Measurements from ENCODE around the gene PFKL. TPM values are rescaled to one million over a fixed set of nuclear protein-coding genes. Genes with fewer than 3 reads are reported as not detected.
"Not testable (repeated sequence)": the region's sequence is repeated elsewhere in the genome, so short reads cannot be mapped to it uniquely, and the experiment has no call there.

Gene PFKL
- total RNA-seq, 2 donors from 2014 or later = 104 to 109 TPM

GRCh38 chr21:44334329-44335030 lies 34.6 kb downstream of the PFKL start:
- H3K27me3 Mint-ChIP-seq (ENCODE audit: low read depth) = no peaks in the 10 kb centered on the region
- no peaks in the 10 kb centered on the region for H3K9me3 Mint-ChIP-seq
- peaks cover 15% of the 10 kb centered on the region for H3K4me1 Mint-ChIP-seq (ENCODE audit: low read depth)
- no peaks in the 10 kb centered on the region for H3K36me3 Mint-ChIP-seq (ENCODE audit: insufficient read depth in 2 of 2)
- H3K27ac Mint-ChIP-seq = no peak overlapping the region
- DNase-seq (no peak), ATAC-seq (replicated peaks in 1 of 2) (no peak)
- H3K4me3 Mint-ChIP-seq = no peak overlapping the region

GRCh38 chr21:44335266-44336059 lies 35.6 kb downstream of the PFKL start:
- Mint-ChIP-seq H3K36me3 (ENCODE audit: insufficient read depth in 2 of 2) (no peaks in the 10 kb centered on the region), H3K27me3 (ENCODE audit: low read depth) (no peaks in the 10 kb centered on the region), H3K4me1 (ENCODE audit: low read depth) (peaks cover 24% of the 10 kb centered on the region), H3K27ac (no peak overlapping the region), H3K9me3 (no peaks in the 10 kb centered on the region), H3K4me3 (no peak overlapping the region)
- DNase-seq (no peak), ATAC-seq (replicated peaks in 1 of 2) (no peak)

GRCh38 chr21:44337449-44337848 lies 37.6 kb downstream of the PFKL start:
- Mint-ChIP-seq H3K36me3 (ENCODE audit: insufficient read depth in 2 of 2) (no peaks in the 10 kb centered on the region), H3K27me3 (ENCODE audit: low read depth) (no peaks in the 10 kb centered on the region), H3K4me1 (ENCODE audit: low read depth) (peaks cover 30% of the 10 kb centered on the region), H3K9me3 (no peaks in the 10 kb centered on the region), H3K4me3 (peak overlapping the region in 1 of 2 donors; percentile 66), H3K27ac (peak overlapping the region; percentile 81)
- no peak for DNase-seq
- no peak for ATAC-seq (replicated peaks in 1 of 2)

GRCh38 chr21:44337941-44338895 lies 38.4 kb downstream of the PFKL start:
- ATAC-seq (replicated peaks in 1 of 2) = peak; percentile 6 to 24
- Mint-ChIP-seq H3K27me3 (ENCODE audit: low read depth) (no peaks in the 10 kb centered on the region), H3K36me3 (ENCODE audit: insufficient read depth in 2 of 2) (no peaks in the 10 kb centered on the region), H3K4me3 (peak overlapping the region; percentile 50 to 66), H3K27ac (peak overlapping the region; percentile 81), H3K9me3 (no peaks in the 10 kb centered on the region), H3K4me1 (ENCODE audit: low read depth) (peaks cover 30% of the 10 kb centered on the region)
- DNase-seq = peak in 1 of 2 donors; percentile 31

- ATAC-seq (replicated peaks in 1 of 2) = peak; percentile 93
- Mint-ChIP-seq H3K4me3 (peak within 1 kb of the TSS; percentile 96 to 97), H3K27ac (peak within 1 kb of the TSS; percentile 91), H3K9me3 (no peaks in the 10 kb centered on the region), H3K27me3 (ENCODE audit: low read depth) (no peaks in the 10 kb centered on the region), H3K4me1 (ENCODE audit: low read depth) (peaks cover 30% of the 10 kb centered on the region), H3K36me3 (ENCODE audit: insufficient read depth in 2 of 2) (no peaks in the 10 kb centered on the region)
- DNase-seq = peak; percentile 96 to 97
These were observed 39.4 kb downstream of the PFKL start, which contains the start of gene CFAP410 for GRCh38 chr21:44338971-44339910. Gene CFAP410, minus strand, starts transcription at chr21:44339390. Its CDS starts 196 bp downstream, at chr21:44339194.

- not testable (repeated sequence) for ATAC-seq (replicated peaks in 1 of 2); H3K9me3 Mint-ChIP-seq; H3K36me3 Mint-ChIP-seq (ENCODE audit: insufficient read depth in 2 of 2); H3K4me3 Mint-ChIP-seq; DNase-seq; H3K27me3 Mint-ChIP-seq (ENCODE audit: low read depth)
- Mint-ChIP-seq H3K4me1 (ENCODE audit: low read depth) (peaks cover 30% of the 10 kb centered on the region), H3K27ac (peak overlapping the region; percentile 31)
These were observed 42.0 kb downstream of the PFKL start for GRCh38 chr21:44341726-44342458.

- not testable (repeated sequence) for DNase-seq; H3K27me3 Mint-ChIP-seq (ENCODE audit: low read depth); ATAC-seq (replicated peaks in 1 of 2); H3K36me3 Mint-ChIP-seq (ENCODE audit: insufficient read depth in 2 of 2); H3K9me3 Mint-ChIP-seq; H3K4me3 Mint-ChIP-seq; H3K27ac Mint-ChIP-seq
- peaks cover 23% of the 10 kb centered on the region for H3K4me1 Mint-ChIP-seq (ENCODE audit: low read depth)
These were observed 43.1 kb downstream of the PFKL start for GRCh38 chr21:44342981-44343380.

- DNase-seq = no peak
- Mint-ChIP-seq H3K36me3 (ENCODE audit: insufficient read depth in 2 of 2) (no peaks in the 10 kb centered on the region), H3K4me1 (ENCODE audit: low read depth) (peaks cover 14% of the 10 kb centered on the region), H3K27me3 (ENCODE audit: low read depth) (no peaks in the 10 kb centered on the region), H3K4me3 (no peak overlapping the region), H3K9me3 (no peaks in the 10 kb centered on the region), H3K27ac (no peak overlapping the region)
- ATAC-seq (replicated peaks in 1 of 2) = no peak
These were observed 44.8 kb downstream of the PFKL start for GRCh38 chr21:44344541-44345183.

GRCh38 chr21:44345495-44345894 lies 45.6 kb downstream of the PFKL start:
- H3K27me3 Mint-ChIP-seq (ENCODE audit: low read depth) = no peaks in the 10 kb centered on the region
- H3K36me3 Mint-ChIP-seq (ENCODE audit: insufficient read depth in 2 of 2) = no peaks in the 10 kb centered on the region
- H3K4me3 Mint-ChIP-seq = no peak overlapping the region
- H3K4me1 Mint-ChIP-seq (ENCODE audit: low read depth) = peaks cover 6% of the 10 kb centered on the region
- DNase-seq = no peak
- H3K27ac Mint-ChIP-seq = no peak overlapping the region
- ATAC-seq (replicated peaks in 1 of 2) = no peak
- H3K9me3 Mint-ChIP-seq = no peaks in the 10 kb centered on the region

- H3K36me3 Mint-ChIP-seq (ENCODE audit: insufficient read depth in 2 of 2) = no peaks in the 10 kb centered on the region
- ATAC-seq (replicated peaks in 1 of 2) = no peak
- DNase-seq = no peak
- no peak overlapping the region for H3K4me3 Mint-ChIP-seq
- peaks cover 11% of the 10 kb centered on the region for H3K4me1 Mint-ChIP-seq (ENCODE audit: low read depth)
- H3K9me3 Mint-ChIP-seq = no peaks in the 10 kb centered on the region
- no peak overlapping the region for H3K27ac Mint-ChIP-seq
- peaks cover 12% of the 10 kb centered on the region for H3K27me3 Mint-ChIP-seq (ENCODE audit: low read depth)
These were observed 48.1 kb downstream of the PFKL start for GRCh38 chr21:44347911-44348451.

GRCh38 chr21:44348861-44349260 lies 49.0 kb downstream of the PFKL start:
- no peak overlapping the region for H3K27ac Mint-ChIP-seq
- peak overlapping the region in 1 of 2 donors; percentile 6 for H3K4me3 Mint-ChIP-seq
- ATAC-seq (replicated peaks in 1 of 2) (no peak), DNase-seq (no peak)
- peaks cover 12% of the 10 kb centered on the region for H3K27me3 Mint-ChIP-seq (ENCODE audit: low read depth)
- no peaks in the 10 kb centered on the region for H3K9me3 Mint-ChIP-seq
- H3K4me1 Mint-ChIP-seq (ENCODE audit: low read depth) = peaks cover 20% of the 10 kb centered on the region
- H3K36me3 Mint-ChIP-seq (ENCODE audit: insufficient read depth in 2 of 2) = no peaks in the 10 kb centered on the region

Data from activated T-cell treated with anti-CD3 and anti-CD28 coated beads, Interleukin-2, amount 50 U/mL, for 72 hours (primary cell).